Breast epithelium (tissue), 3 donors: ENCODE measurements around the gene TAS1R3.

Experiments
- CTCF ChIP-seq, 3 donors: fragments of 450-650 bp; IDR thresholded peaks; one replicate each; pipeline ENCODE4 v1.5.1; 2016 to 2017; ENCODE audit warnings: antibody characterized with exemption in 3 of 3, mild to moderate bottlenecking in 3 of 3, moderate library complexity in 3 of 3
- POLR2A ChIP-seq: fragments of 450-650 bp; IDR thresholded peaks from one replicate; pipeline ENCODE4 v1.6.1; 2016; ENCODE audit warnings: antibody characterized with exemption, mild to moderate bottlenecking, moderate library complexity

GRCh38 chr1:1295154-1295923, 35.7 kb upstream of the TAS1R3 start:
- TF ChIP-seq CTCF (IDR thresholded peaks at IDR 0.05): no peak
- no peak for TF ChIP-seq POLR2A
